B cell (primary cell): ENCODE data around the gene PARD3B.

Experiments
- CTCF ChIP-seq: fragments of 200-600 bp; IDR thresholded peaks from one replicate; pipeline ENCODE4 v1.8.0; 2022; ENCODE audit warnings: antibody characterized with exemption, mild to moderate bottlenecking
- EZH2 ChIP-seq: IDR thresholded peaks from 2 replicates; pipeline ENCODE4 v1.6.1; 2012; ENCODE audit warnings: borderline replicate concordance, low read depth, mild to moderate bottlenecking, moderate library complexity, low read length; ENCODE audit not compliant: insufficient read depth, poor library complexity, severe bottlenecking

- TF ChIP-seq CTCF (no peak), EZH2 (no peak)
Measured at GRCh38 chr2:205177546-205177945, 632.3 kb downstream of the PARD3B start.
